ENCODE measurements around the gene SLC1A2. TPM values are rescaled to one million over a fixed set of nuclear protein-coding genes. Genes with fewer than 3 reads are reported as not detected.

Gene SLC1A2
- total RNA-seq, 1 donor from 2014 or later, result 2.2 TPM

DNA sequence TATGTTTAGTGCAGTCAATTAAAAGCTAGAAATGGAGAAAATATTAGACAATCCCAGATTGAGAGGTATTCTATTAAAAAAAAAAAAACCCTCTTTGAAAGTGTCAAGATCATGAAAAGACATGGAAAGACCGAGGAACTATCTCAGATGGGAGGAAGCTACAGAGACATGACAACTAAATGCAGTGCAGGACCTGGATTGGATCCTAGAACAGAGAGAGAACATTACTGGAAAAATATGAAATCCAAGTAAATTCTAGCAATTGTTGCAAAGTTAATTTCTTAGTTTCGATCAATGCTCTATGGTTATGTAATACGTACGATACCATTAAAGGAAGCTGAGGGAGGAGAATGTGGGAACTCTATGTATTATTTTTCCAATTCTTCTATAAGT lies 43.2 kb downstream of the SLC1A2 start:
- peak; percentile 29 for DNase-seq

DNA sequence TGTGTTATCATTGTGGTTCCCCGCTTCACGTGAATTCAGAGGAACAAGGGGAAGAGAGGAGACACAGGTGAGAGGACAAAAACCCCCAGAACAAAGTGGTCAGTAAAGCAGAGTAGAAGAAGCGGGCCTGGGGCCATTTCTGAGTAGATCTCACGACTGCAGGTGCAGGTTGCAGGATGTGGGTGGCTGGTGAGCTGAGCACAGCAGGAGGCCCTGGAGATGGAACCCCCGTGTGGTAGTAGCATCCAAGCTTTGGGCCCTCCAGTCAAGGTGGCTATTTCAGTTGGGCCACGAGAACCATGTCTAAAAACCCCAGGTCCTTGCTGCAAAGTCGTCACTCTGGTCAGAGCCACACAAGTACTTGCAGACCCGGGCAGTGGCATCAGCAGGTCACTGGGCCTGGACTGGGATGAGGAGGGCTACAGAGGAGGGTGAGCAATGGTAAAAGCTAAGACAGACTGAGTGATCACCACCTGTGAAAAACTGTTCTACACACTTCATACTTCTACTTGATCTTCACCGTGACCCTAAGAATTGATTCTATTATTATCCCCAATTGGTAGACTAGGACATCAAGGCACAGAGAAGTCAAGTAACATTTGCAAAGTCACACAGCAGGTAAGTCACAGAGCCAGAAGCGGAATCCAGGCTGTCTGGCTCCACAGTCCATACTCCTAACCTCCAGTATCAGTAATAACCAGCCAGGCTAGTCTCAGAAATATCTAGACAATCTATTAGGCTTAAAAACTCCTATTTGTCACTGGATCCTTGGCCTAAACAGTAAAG lies 43.8 kb downstream of the SLC1A2 start:
- DNase-seq, result no peak

DNA sequence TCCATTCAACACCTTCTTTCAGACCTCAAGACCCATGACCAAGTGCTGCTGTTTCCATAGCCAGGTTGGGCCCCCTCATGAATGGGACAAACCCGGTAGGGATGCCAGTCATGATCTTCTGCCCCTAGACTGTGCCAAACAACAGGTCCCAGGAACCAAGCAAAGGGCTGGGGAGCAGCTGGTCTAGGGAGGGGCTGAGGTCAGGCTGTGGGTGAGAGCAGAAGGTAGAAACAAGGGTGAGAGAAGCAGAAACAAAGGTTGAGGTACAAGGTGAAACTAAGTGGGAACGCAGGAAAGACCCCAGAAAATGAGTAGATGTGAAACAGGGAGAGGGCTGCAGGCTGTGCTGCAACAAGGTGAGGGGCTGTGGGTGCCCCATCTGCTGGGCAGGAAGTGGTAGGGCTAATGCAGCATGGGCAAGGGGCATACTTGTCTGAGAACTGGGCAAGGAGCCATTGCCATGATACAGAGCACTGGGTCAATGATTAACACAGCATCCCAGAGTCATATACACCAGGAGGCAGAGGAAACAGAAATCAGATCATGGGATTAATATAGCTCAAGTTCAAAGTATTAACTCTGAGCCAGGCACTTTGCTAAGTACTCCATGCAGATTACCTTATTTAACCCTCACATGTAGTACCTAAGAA lies 45.9 kb downstream of the SLC1A2 start:
- no peak for DNase-seq

DNA sequence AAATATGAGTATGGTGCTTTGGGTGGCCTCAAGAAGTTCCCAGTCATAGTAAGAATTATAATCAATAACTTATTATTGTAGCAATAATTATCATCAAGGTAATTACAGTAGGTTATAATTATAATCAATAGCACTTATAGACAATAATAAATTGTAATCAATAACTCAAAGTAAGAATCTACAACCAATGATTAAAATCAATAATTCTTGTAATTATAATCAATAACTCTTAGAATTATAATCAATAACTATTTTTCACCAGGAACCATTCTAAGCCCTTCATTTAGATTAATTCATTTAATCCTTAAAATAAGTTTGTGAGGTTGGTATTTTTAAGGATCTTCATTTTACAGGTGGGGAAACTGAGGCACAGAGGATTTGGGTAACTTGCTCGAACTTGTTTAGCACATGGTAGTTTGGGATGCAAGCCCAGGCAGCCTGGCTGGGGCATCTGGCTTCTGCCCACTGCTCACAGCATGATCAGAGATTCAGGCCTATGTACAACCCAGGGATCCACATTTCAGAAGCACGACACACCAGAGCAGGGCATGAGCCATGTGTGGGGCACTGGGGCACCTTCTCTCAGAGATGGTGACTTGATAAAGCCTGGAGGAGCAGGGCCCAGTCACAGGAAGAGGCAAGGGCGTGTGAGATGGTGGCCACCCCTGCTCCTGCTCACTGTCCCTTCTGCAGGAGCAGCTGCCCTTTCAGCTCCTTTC lies 46.6 kb downstream of the SLC1A2 start:
- DNase-seq, result no peak

DNA sequence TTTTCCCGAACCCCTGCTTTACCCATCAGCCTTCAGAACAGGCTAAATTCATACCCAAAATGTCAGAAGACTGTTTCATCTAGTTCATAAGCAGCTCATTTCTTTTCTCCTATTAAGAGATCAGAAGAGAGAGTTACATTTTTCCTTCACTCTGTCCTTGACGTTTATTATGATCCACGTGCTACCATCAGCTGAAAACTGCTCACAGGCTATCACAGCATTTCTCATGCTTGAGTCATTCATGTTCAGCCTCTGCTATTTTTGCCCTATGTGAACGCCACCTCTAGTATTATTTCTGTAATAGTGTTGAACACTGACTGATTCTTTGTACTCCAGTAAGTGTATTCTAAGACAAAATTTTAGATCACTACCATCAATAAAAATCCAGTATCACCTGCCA lies 51.9 kb downstream of the SLC1A2 start:
- DNase-seq, result no peak

DNA sequence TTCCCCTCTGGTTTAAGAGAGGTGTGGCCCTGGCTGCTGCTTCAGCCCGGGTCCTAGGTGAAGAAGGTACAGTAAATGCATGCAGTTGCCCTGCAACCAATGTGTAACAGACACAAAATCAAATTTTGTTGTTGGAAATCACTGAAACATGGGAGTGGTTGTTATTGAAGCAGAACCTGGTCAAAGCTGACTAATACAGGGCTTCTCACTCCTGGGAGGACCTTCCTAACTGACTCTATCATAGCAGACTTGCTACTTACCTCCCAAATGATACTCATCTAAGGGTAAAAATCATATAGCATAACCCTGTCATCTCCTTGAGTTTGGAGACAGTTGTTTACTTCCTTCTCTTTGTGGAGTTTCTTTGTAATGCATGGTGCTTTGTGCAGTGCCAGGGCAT lies 52.6 kb downstream of the SLC1A2 start:
- no peak for DNase-seq

DNA sequence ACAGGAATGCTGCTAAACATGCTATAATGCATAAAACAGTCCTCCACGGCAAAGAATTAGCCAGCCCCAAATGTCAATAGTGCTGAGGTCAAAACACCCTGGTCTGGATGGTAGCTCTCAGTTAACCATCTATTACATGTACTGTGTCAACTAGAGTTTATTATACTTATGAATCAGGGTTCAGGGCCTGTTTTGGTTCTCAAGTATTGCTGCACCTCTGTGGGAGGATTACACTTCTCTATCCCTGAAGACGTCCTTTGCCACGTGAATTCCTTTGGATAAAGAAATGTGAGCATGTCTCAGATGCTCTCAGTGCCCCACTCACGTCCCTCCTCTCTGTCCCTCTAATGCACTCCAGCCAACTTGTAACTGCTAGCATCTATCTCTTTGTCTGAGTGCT lies 53.4 kb downstream of the SLC1A2 start:
- DNase-seq, result no peak

DNA sequence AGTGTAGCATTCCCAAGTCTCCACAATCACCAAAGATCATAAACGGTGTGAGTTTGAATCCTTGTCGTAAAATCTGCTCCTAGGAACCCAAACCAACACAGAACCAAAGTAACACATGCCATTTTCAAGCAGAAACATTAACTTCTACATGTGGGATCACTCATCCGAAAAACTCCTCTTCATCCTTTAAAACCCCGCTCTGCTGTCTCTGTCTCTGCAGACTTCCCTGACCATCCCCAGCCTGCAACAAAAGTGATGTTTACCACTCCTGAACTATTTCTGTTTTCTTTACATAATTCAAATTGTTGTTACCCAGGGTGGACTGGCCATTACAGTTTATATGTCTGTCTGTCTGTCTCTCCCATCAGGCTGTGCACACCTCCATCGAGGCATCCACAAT lies 54.0 kb downstream of the SLC1A2 start:
- DNase-seq, result no peak

DNA sequence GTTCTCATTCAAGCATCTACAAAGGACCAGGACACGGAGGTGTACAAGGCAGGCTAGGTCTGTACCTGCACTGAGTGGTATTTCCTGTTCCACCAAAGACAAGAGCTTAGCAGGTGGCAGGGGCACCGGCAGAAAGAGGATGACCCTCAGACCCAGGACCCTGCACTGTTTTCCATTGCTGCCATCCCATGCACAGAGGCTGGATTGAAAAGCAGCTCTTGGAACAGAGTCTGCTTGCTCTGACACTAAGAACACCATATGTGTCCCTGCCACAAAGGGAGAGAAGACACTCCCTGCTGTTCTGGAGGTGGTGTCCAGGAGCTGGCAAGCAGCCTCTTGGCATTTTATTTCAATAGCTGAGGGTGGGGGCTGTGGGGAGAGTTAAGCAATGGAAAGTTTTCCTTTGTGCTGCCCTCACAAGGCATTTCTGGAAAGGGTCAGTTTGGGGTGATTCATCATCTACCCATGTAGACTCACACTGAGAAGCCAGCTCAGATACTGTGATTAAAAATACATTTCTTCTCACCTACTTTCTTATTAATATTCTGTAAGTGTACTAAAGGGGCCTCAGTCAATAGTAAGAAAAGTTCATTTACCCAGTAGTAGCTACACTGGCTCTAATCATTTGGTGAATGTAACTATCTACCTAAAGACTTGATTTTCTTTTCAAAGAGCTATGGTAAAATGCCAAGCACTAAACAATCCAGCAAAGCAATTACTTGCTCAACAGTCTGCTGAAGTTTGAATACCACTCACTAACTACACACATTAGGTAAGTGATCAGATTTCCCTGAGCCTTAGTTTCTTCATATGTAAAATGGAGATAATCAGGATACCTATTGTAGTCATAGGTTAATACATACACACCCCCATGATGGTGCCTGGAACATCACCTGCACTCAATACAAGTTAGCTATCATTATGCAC lies 55.2 kb downstream of the SLC1A2 start:
- DNase-seq, result peak; percentile 63

DNA sequence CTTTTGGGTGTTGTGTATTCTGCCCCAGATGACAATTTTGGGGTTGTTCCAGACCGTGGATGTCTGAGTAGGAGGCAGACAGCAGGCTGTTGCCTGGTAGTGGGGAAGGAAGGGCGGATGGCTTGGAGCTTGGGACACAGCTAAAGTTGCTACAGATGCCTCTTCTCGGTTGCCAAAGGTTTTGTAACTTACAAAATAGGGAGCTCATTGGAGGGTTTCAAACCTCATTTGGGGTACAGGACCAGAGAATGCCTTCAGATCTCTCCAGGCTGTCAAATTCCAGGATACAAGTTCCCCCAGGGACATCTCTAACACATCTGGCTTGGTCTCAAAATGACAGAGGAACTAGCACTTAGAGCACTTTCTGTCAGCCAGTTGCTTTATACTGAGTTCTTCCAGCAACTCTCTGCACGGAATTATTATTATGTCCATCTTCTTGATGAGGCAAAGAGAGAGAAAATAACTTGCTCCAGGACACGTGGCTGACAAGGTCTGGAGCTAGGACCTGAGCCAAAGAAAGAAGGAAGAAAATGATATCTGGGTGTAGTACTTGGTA lies 56.0 kb downstream of the SLC1A2 start:
- DNase-seq, result peak; percentile 79

DNA sequence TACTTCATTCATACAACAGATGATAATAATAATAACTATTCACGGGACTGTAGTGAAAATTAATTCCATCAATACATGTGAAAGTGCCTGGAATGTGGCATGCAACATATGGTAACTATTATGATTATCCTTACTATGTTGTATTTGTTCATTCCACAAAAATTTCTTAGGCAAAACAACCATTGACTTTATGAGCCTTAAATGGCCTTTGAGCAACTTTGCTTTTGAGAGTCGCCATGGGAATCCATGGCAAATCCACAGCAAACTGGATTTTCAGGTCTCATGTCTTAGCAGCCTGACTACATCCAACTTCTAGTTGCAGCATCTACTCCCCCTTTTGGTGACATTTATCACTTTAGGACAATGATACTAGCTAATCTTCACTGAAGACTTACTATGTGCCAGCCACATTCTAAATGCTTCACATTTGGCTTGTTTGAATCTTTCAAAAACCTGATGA lies 56.8 kb downstream of the SLC1A2 start:
- no peak for DNase-seq

DNA sequence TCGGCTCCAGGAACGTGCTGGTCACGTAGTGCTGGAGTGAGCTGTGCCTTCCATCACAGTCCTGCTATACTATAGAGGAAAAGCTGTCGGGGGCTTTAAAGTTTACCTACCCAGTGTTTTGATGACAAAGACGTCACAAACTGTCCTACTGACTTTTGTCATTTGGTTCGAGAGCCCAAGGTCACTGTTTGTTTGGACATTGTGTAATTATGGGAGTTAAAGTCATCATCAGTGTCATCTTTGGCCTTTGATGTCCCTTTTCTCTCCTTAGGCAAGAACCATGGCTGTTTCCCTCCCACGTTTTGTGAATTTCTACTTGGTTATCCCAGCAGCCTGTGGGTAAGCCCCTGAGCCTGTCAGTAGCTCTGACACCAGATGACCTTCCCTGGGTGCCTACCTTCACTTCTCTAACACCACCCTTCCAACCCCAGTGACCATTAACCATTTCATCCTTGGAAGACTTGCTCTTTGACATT lies 59.3 kb downstream of the SLC1A2 start:
- DNase-seq, result no peak

DNA sequence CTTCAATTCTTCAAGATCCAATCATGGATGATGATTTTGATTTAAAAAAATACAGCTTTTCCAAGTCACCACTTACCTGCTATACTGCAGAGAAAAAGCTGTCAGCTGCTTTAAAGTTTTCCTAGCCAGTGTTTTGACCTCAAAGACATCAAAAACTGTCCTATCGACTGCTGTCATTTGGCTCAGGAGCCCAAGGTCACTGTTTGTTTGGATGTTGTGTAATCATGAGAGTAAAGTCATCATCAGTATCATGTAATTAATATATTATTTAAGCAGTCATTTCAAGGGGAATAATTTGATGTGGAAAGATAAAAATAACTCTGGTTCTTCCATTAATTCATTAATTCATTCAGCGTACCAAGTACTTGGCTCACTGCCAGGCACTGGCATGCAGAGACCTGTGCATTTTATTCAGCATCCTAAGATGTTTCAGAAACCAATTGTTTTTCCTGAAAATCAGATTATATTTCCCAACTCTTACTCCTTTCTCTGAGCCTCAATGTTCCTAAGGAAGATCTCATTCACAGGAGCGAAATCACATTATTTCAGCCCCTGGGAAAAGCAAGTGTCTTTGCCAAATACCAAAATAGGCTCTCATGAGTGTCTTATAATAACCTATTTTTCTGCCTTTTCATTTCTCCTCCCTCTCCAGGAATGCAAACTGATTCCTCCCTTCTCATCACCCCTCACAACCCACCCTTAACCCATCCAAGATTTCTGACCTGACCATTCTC lies 59.9 kb downstream of the SLC1A2 start:
- DNase-seq, result no peak

DNA sequence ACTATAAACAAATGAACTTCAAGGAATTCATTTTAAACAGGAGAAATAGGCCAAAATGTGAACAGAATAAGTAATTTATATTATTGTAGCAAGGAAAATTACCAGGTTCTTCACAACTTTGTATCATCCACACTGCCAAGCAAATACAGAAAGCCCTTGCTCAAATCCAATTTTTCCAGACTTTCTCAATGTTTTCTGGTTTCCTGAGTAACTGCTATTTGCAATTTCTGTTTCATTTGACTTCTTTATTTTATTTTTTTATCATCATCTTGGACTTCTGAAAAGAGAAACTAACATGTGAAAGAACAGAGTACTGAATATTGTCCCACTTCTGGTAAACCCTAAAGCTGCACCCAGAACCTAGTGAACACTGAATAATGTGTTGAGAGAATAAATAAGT lies 61.0 kb downstream of the SLC1A2 start:
- no peak for DNase-seq

DNA sequence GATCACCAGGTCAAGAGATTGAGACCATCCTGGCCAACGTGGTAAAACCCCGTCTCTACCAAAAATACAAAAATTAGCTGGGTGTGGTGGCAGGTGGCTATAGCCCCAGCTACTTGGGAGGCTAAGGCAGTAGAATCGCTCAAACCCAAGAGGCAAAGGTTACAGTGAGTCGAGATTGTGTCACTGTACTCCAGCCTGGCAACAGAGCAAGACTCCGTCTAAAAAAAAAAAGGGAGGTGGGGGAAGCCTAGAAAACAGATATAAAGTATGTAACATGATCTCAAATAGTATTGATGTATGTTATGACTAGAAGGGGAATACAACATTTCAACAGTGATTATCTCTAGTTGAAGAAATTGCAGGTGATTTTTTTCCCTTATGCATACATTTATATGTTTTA lies 61.4 kb downstream of the SLC1A2 start:
- no peak for DNase-seq

DNA sequence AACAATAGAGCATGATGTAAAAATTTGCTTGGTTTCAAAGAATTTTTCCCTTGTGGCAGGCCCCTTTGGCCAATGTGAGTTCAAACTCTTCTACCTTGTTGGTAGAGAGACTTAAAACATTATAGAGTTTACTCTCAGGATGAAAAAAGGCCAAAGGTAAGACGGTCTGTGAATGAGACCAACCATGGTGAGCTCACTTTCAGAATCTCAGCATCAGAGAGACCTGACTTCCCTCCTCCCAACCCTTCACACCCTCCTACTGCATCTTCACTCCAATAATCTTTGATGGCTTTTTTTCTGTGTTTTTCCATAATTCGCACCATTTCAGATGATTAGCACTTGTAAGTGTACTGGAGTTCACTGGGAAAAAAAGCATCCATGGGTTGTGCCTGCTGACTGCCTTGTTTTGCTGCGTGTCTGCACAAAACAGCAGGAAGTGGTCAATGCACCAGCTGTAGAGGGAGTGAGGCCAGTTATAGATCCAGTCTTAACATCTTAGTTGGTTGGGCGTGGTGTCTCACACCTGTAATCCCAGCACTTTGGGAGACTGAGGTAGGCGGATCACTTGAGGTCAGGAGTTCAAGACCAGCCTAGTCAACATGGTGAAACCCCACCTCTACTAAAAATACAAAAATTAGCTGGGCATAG lies 64.1 kb downstream of the SLC1A2 start:
- DNase-seq, result no peak

DNA sequence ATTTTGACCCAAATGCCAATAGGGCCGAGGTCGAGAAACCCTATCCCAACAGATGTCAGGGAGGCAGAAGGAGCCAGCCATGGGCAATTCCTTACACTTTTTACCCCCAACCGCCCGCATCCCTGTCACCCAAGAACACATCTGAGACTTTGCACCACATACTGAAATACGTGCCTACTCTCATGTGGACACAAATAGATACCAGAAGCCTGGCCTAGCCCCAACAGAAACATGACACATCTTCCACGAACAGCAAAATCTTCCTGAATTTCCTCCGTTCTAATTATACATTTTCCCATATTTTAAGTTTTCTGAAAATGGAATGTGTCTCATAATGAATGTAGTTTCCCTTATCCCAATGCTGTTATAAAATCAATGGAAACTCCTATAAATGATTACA lies 64.7 kb downstream of the SLC1A2 start:
- no peak for DNase-seq

DNA sequence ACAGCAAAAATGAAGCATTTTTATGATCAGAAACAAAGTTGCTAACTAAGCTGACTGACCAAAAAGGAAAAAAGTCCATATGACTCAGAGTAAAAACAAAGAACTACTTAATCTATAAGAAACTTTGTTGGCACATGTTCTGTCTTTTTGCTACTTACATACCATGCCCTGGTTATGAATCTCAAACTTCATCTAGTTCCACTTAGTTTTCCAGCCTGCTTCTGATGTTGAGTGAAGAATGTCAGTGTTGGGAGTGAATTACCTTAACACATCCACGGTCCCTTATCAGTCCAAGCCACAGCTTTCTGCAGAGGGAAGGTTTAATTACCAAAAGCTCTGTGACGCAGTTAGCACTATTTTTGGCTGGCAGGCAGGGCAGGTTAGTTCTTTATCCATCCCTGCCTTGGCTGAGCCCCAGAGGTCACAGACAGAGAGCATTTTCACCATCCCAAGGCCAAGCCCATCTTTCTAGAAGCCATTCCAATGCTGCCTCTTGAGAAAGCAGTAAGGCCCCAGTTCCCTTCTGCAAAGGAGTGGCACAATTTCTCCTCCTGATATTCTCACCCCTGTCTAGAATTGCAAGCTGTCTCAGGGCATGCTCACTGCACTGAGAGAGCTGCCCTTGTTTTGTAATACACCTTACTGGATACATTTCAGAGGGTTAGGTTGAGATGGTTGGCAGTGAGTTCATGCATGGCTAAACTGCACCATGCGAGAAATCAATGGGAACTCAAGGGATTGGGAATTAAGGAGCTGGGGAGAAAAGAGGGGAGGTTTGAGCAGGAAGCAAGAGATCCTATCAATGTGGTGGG lies 67.1 kb downstream of the SLC1A2 start:
- no peak for DNase-seq

DNA sequence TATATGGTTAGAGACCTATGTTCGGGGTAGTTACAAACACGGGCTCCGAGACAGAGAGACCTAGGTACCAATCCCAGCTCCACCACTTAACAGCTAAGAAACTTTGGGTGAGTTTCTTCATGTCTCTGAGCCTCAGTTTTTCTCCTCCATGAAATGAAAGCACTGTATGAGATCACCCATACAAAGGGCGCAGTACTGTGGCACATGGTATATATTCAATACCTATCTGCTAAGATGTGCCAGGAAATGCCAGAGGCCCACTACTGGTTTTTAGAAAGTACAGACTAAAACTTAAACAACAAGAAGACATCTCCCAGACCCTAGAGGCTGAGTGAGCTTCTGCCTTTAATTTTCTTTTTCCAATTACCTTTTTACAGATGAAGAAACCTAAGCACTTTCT lies 69.5 kb downstream of the SLC1A2 start:
- no peak for DNase-seq
